ENCODE results near the gene KDM8. TPM values are rescaled to one million over a fixed set of nuclear protein-coding genes. Genes with fewer than 3 reads are reported as not detected.
"Not testable (repeated sequence)": the region's sequence is repeated elsewhere in the genome, so short reads cannot be mapped to it uniquely, and the experiment has no call there.

KDM8 gene
- total RNA-seq, 1 donor = 6.2 TPM

- Histone ChIP-seq H3K27me3 (ENCODE audit: insufficient read depth, low read length) (no peaks in the 10 kb centered on the region), H3K4me2 (ENCODE audit: insufficient read depth, low read length) (no peak overlapping the region), H3K4me1 (ENCODE audit: insufficient read depth, low read length) (peaks cover 46% of the 10 kb centered on the region), H3K79me2 (ENCODE audit: insufficient read depth, low read length) (peaks cover 15% of the 10 kb centered on the region), H3K9me3 (ENCODE audit: low read depth, low read length) (no peaks in the 10 kb centered on the region), H3K27ac (ENCODE audit: low read depth, low read length) (peak overlapping the region; percentile 13), H3K4me3 (ENCODE audit: insufficient read depth, low read length) (no peak overlapping the region), H3K36me3 (ENCODE audit: insufficient read depth, low read length) (no peaks in the 10 kb centered on the region), H4K20me1 (ENCODE audit: insufficient read depth, low read length) (no peaks in the 10 kb centered on the region), H2AFZ (ENCODE audit: low read length) (no peak overlapping the region)
- DNase-seq (ENCODE audit: insufficient read length, low spot score, missing footprints) = no peak
- TF ChIP-seq CTCF (IDR thresholded peaks at IDR 0.05; ENCODE audit: extremely low read depth, low read depth, low read length) = no peak
Observed at GRCh38 chr16:27248036-27248435, 44.7 kb downstream of the KDM8 start.

GRCh38 chr16:27248886-27249285, 45.6 kb downstream of the KDM8 start:
- not testable (repeated sequence) for H3K36me3 ChIP-seq (ENCODE audit: insufficient read depth, low read length); H3K27ac ChIP-seq (ENCODE audit: low read depth, low read length); H3K9me3 ChIP-seq (ENCODE audit: low read depth, low read length); H3K27me3 ChIP-seq (ENCODE audit: insufficient read depth, low read length); H3K4me3 ChIP-seq (ENCODE audit: insufficient read depth, low read length); H2AFZ ChIP-seq (ENCODE audit: low read length); H3K4me2 ChIP-seq (ENCODE audit: insufficient read depth, low read length); H4K20me1 ChIP-seq (ENCODE audit: insufficient read depth, low read length); DNase-seq (ENCODE audit: insufficient read length, low spot score, missing footprints)
- Histone ChIP-seq H3K79me2 (ENCODE audit: insufficient read depth, low read length) (peaks cover 11% of the 10 kb centered on the region), H3K4me1 (ENCODE audit: insufficient read depth, low read length) (peaks cover 46% of the 10 kb centered on the region)

- Histone ChIP-seq H3K4me2 (ENCODE audit: insufficient read depth, low read length) (no peak overlapping the region), H3K79me2 (ENCODE audit: insufficient read depth, low read length) (peaks cover 4% of the 10 kb centered on the region), H3K4me3 (ENCODE audit: insufficient read depth, low read length) (no peak overlapping the region), H3K9me3 (ENCODE audit: low read depth, low read length) (no peaks in the 10 kb centered on the region), H4K20me1 (ENCODE audit: insufficient read depth, low read length) (no peaks in the 10 kb centered on the region), H3K27ac (ENCODE audit: low read depth, low read length) (no peak overlapping the region), H3K4me1 (ENCODE audit: insufficient read depth, low read length) (peaks cover 28% of the 10 kb centered on the region), H2AFZ (ENCODE audit: low read length) (no peak overlapping the region), H3K27me3 (ENCODE audit: insufficient read depth, low read length) (no peaks in the 10 kb centered on the region), H3K36me3 (ENCODE audit: insufficient read depth, low read length) (peaks cover 14% of the 10 kb centered on the region)
- no peak for DNase-seq (ENCODE audit: insufficient read length, low spot score, missing footprints)
- no peak for TF ChIP-seq CTCF (IDR thresholded peaks at IDR 0.05; ENCODE audit: extremely low read depth, low read depth, low read length)
Observed at GRCh38 chr16:27251541-27252205, 48.3 kb downstream of the KDM8 start.

GRCh38 chr16:27252206-27252585, 48.9 kb downstream of the KDM8 start:
- Histone ChIP-seq H3K36me3 (ENCODE audit: insufficient read depth, low read length) (peaks cover 19% of the 10 kb centered on the region), H4K20me1 (ENCODE audit: insufficient read depth, low read length) (no peaks in the 10 kb centered on the region), H3K4me1 (ENCODE audit: insufficient read depth, low read length) (peaks cover 28% of the 10 kb centered on the region), H3K4me3 (ENCODE audit: insufficient read depth, low read length) (no peak overlapping the region), H3K4me2 (ENCODE audit: insufficient read depth, low read length) (no peak overlapping the region), H3K27ac (ENCODE audit: low read depth, low read length) (no peak overlapping the region), H2AFZ (ENCODE audit: low read length) (no peak overlapping the region), H3K9me3 (ENCODE audit: low read depth, low read length) (no peaks in the 10 kb centered on the region), H3K27me3 (ENCODE audit: insufficient read depth, low read length) (no peaks in the 10 kb centered on the region), H3K79me2 (ENCODE audit: insufficient read depth, low read length) (peaks cover 2% of the 10 kb centered on the region)
- DNase-seq (ENCODE audit: insufficient read length, low spot score, missing footprints) = no peak
- no peak for TF ChIP-seq CTCF (IDR thresholded peaks at IDR 0.05; ENCODE audit: extremely low read depth, low read depth, low read length)
